Spleen (tissue), 11 donors: ENCODE results near the gene ATP5PF. TPM values are rescaled to one million over a fixed set of nuclear protein-coding genes. Genes with fewer than 3 reads are reported as not detected.
"Not testable (repeated sequence)": the region's sequence is repeated elsewhere in the genome, so short reads cannot be mapped to it uniquely, and the experiment has no call there.

Experiments
- DNase-seq: peaks from one replicate; pipeline ENCODE4 v3.0.0-alpha.2; 2020
- H3K27ac ChIP-seq, 8 donors: fragments of 200-600 bp; sonication (generic) in 7 of 8; 1 replicate in 4 of 8; 2 replicates in 4 of 8; pipeline versions ENCODE4 v1.5.0 to v1.8.0; 2016 to 2021; ENCODE audit warnings: inconsistent platforms in 4 of 8, mild to moderate bottlenecking in 4 of 8, moderate library complexity in 1 of 8
- H3K27me3 ChIP-seq, 7 donors: fragments of 200-600 bp; sonication (generic) in 6 of 7; replicated peaks in 1 of 7; 1 replicate in 4 of 7; 2 replicates in 3 of 7; pipeline versions ENCODE4 v1.5.0 to v1.8.0; 2016 to 2021; ENCODE audit warnings: inconsistent platforms in 3 of 7, mild to moderate bottlenecking in 1 of 7
- H3K36me3 ChIP-seq, 6 donors: fragments of 200-600 bp; sonication (generic) in 5 of 6; 1 replicate in 4 of 6; 2 replicates in 2 of 6; pipeline versions ENCODE4 v1.5.0 to v1.8.0; 2016 to 2021; ENCODE audit warnings: inconsistent platforms in 2 of 6
- H3K4me1 ChIP-seq, 6 donors: fragments of 200-600 bp; sonication (generic) in 5 of 6; 1 replicate in 3 of 6; 2 replicates in 3 of 6; pipeline versions ENCODE4 v1.5.0 to v1.8.0; 2016 to 2021; ENCODE audit warnings: inconsistent platforms in 3 of 6
- H3K4me3 ChIP-seq, 8 donors: fragments of 200-600 bp; sonication (generic) in 7 of 8; 1 replicate in 4 of 8; 2 replicates in 4 of 8; pipeline versions ENCODE4 v1.5.0 to v1.8.0; 2016 to 2021; ENCODE audit warnings: inconsistent platforms in 4 of 8, mild to moderate bottlenecking in 4 of 8, moderate library complexity in 2 of 8
- H3K9me3 ChIP-seq, 8 donors: fragments of 200-600 bp; sonication (generic) in 7 of 8; 1 replicate in 4 of 8; 2 replicates in 4 of 8; pipeline versions ENCODE4 v1.5.0 to v1.8.0; 2016 to 2021; ENCODE audit warnings: inconsistent platforms in 4 of 8
- POLR2A ChIP-seq, 3 donors: fragments of 450-650 bp; IDR thresholded peaks; one replicate each; pipeline ENCODE4 v1.5.1; 2017; ENCODE audit warnings: antibody characterized with exemption in 3 of 3, mild to moderate bottlenecking in 1 of 3
- POLR2AphosphoS5 ChIP-seq, 3 donors: sonication (generic); formaldehyde crosslinking; IDR thresholded peaks; one replicate each; pipeline ENCODE4 v1.5.1; 2017; ENCODE audit warnings: antibody characterized with exemption in 3 of 3
- WGBS, 5 donors: extraction: QIAGEN DNeasy Blood & Tissue Kit in 3 of 5; methylation state at CpG; one replicate each; pipeline versions ENCODE4 v1.1.5 to v1.1.7; 2013 to 2018; 5-methylcytosine and 5-hydroxymethylcytosine counted together
- intact Hi-C: fragments of 100-400 bp; cut with DNase I; formaldehyde crosslinking; loops from one replicate; pipeline ENCODE4 v1.15.0; 2023; ENCODE audit warnings: low total_unique reads
- polyA plus RNA-seq, 3 donors: library from polyadenylated mRNA; stranded (reverse); fragments of 200-250 nt; gene quantifications; one replicate each; pipeline ENCODE4 v1.2.1, GENCODE V29; 2013
- total RNA-seq, 7 donors: library from RNA; depleted of rRNA in 3 of 7; stranded (reverse); fragments of >200 nt in 3 of 7; fragmentation: NEBNext Ultra II Directional in 4 of 7; extraction: Animal tissue kit (Norgen Biotek cat#: 25700) in 4 of 7; gene quantifications; one replicate each; pipeline versions ENCODE4 v1.1.0 to v1.2.1, GENCODE V29; 2016 to 2021
- TF ChIP-seq, protein P1 (sequence below), 11 experiments: fragments of 200-600 bp in 7 of 11; fragments of 450-650 bp in 4 of 11; sonication (generic) in 4 of 11; IDR thresholded peaks in 8 of 11; conservative IDR thresholded peaks in 3 of 11; 1 replicate in 7 of 11; 2 replicates in 4 of 11; pipeline versions ENCODE4 v1.4.0 to v1.8.0; 2016 to 2021; ENCODE audit warnings: antibody characterized with exemption in 11 of 11, inconsistent platforms in 4 of 11, mild to moderate bottlenecking in 1 of 11
- donor health status: healthy with polysubstance abuse.
- donor health status: DM: no; HTN: no; CAD: no; lungs with moderate emphysema.
- donor health status: DM: no; HTN: no; CAD: no.
- donor health status: Bipolar disorder and iron deficiency.
- donor health status: healthy.
- donor health status: DM: no; HTN: no; CAD: no.
- donor health status: DM: yes; HTN: yes; CAD: no.

The ATP5PF gene
- total and polyA plus RNA-seq, 10 donors, result 53.1 to 252 (median 76.2) TPM

DNA sequence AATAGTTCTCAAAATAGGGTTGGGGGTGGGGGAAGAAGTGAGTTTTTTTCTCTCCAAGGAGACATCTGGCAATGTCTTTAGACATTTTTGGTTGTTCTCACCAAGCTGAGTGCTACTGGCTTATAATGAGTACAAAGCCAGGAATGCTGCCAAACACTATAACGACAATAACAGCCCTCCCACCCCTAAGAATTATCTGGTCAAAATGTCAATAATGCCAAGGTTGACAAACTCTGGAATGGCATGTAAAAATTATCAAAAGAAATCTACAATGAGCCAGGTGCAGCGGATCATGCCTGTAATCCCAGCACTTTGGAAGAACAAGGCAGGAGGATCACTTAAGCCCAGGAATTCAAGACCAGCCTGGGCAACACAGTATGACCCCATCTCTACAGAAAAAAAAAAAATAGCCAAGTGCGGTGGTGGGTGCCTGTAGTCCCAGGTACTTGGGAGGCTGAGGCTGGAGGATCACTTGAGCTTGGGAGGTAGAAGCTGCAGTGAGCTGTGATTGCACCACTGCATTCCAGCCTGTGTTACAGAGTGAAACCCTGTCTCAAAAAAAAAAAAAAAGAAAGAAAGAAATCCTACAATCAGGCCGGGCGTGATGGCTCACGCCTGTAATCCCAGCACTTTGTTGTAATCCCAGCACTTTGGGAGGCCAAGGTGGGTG, 2.5 kb downstream of the ATP5PF start:
- 85 to 93% (median 90%) methylated on average over 6 of the region's 6 CpGs for WGBS, 5 donors
- TF ChIP-seq POLR2AphosphoS5 (IDR thresholded peaks at IDR 0.05) (no peak), POLR2A (IDR thresholded peaks at IDR 0.05) (no peak)
- TF ChIP-seq, protein P1, sequence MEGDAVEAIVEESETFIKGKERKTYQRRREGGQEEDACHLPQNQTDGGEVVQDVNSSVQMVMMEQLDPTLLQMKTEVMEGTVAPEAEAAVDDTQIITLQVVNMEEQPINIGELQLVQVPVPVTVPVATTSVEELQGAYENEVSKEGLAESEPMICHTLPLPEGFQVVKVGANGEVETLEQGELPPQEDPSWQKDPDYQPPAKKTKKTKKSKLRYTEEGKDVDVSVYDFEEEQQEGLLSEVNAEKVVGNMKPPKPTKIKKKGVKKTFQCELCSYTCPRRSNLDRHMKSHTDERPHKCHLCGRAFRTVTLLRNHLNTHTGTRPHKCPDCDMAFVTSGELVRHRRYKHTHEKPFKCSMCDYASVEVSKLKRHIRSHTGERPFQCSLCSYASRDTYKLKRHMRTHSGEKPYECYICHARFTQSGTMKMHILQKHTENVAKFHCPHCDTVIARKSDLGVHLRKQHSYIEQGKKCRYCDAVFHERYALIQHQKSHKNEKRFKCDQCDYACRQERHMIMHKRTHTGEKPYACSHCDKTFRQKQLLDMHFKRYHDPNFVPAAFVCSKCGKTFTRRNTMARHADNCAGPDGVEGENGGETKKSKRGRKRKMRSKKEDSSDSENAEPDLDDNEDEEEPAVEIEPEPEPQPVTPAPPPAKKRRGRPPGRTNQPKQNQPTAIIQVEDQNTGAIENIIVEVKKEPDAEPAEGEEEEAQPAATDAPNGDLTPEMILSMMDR (IDR thresholded peaks at IDR 0.05 in 8 of 11, conservative IDR thresholded peaks at IDR 0.05 in 3 of 11), result no peak
- peaks cover 5 to 37% (median 27%) of the 10 kb centered on the region in 6 donors for H3K36me3 ChIP-seq
- H3K4me1 ChIP-seq, result peaks cover 22 to 63% (median 36%) of the 10 kb centered on the region in 6 donors
- no peak overlapping the region for H3K27ac ChIP-seq
- H3K27me3 ChIP-seq, result no peaks in the 10 kb centered on the region
- no peaks in the 10 kb centered on the region for H3K9me3 ChIP-seq
- DNase-seq, result no peak
- no peak overlapping the region for H3K4me3 ChIP-seq
- intact Hi-C loops, result no loop called here

DNA sequence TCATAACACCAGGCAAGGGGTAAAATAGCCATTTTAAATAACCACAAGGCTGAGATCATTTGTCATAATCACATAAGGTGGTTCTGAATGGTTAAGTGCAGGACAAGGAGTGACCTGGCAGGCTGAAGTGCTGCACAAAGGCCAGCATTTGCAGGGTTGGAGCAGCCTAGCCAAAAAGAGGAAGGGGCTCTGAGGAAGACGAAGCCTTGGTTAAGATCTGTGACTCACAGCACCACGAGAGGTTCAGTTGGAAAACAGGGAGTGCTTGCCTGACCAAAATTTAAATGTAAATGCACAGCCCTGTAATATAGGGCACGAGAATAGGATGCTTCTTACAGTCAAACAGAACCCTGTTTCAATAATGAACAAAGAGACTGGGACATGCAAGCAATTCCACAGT, 12.1 kb downstream of the ATP5PF start:
- Histone ChIP-seq H3K9me3 (no peaks in the 10 kb centered on the region), H3K27ac (no peak overlapping the region), H3K36me3 (peaks cover 2 to 77% (median 64%) of the 10 kb centered on the region in 6 donors), H3K27me3 (no peaks in the 10 kb centered on the region), H3K4me1 (peaks cover 0 to 6% (median 0%) of the 10 kb centered on the region in 6 donors), H3K4me3 (no peak overlapping the region)
- 51 to 71% (median 62%) methylated on average over 3 of the region's 3 CpGs for WGBS, 5 donors
- intact Hi-C loops, result no loop called here
- DNase-seq, result no peak
- TF ChIP-seq POLR2AphosphoS5 (IDR thresholded peaks at IDR 0.05) (no peak), POLR2A (IDR thresholded peaks at IDR 0.05) (no peak)
- TF ChIP-seq, protein P1 (IDR thresholded peaks at IDR 0.05 in 8 of 11, conservative IDR thresholded peaks at IDR 0.05 in 3 of 11), result no peak

DNA sequence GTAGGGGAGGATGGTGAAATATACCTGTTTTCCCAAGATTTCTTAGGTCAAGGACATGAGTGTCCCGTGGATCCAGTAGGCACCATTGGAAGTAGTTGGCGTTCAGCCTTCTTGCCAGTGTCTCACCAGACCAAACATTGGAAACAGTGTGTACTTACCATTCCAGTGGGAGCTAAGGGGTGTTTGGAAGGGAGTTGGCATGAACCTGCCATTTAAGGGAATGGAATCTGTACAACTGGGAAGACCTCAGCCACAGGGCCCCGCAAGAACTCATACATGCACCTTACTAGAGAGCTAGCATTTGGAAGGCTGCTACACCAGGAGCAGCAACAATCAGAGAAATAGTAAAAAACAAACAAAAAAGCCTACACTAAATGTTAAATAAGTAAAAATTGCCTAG, 12.7 kb downstream of the ATP5PF start:
- WGBS, 5 donors, result 92 to 99% (median 97%) methylated on average over 3 of the region's 3 CpGs
- H3K36me3 ChIP-seq, result peaks cover 2 to 71% (median 59%) of the 10 kb centered on the region in 6 donors
- no peak for TF ChIP-seq POLR2AphosphoS5 (IDR thresholded peaks at IDR 0.05)
- TF ChIP-seq, protein P1 (IDR thresholded peaks at IDR 0.05 in 8 of 11, conservative IDR thresholded peaks at IDR 0.05 in 3 of 11), result no peak
- no peak for TF ChIP-seq POLR2A (IDR thresholded peaks at IDR 0.05)

DNA sequence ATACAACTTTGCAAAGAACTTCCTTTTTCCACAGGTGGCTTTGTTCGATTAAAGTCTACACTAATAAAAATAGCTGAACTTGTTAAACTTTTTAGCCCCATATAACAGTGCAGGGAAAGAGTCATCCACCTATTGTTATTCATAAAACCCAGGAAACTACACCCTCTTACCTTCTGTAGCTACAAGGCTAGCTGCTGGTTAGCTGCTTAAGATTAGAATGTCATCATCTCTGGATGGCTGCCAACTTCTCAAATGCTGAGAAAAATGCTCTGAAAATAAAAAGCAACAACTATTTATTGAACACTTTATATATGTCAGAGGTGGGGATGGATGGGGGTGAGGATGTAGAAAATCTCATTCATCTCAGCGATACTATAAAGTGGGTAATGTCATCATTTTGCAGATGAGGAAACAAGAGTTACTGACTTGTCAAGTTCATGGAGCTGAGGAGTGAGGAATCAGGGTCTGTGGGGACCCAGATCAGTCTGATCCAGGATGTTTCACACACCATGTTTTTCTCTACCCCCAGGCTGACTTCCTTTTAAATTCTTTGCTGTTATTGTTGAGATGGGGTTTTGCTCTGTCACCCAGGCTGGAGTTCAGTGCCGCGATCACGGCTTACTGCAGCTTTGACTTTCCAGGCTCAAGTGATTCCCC, 17.1 kb downstream of the ATP5PF start:
- no peak overlapping the region for H3K4me3 ChIP-seq
- TF ChIP-seq, protein P1 (IDR thresholded peaks at IDR 0.05 in 8 of 11, conservative IDR thresholded peaks at IDR 0.05 in 3 of 11), result no peak
- TF ChIP-seq POLR2AphosphoS5 (IDR thresholded peaks at IDR 0.05), result no peak
- TF ChIP-seq POLR2A (IDR thresholded peaks at IDR 0.05), result no peak
- no peak overlapping the region for H3K27ac ChIP-seq
- H3K27me3 ChIP-seq, result no peaks in the 10 kb centered on the region
- DNase-seq, result no peak
- intact Hi-C loops, result no loop called here
- 70 to 75% (median 71%) methylated on average over 5 of the region's 5 CpGs for WGBS, 5 donors
- H3K36me3 ChIP-seq, result peaks cover 0 to 40% (median 18%) of the 10 kb centered on the region in 6 donors
- no peaks in the 10 kb centered on the region for H3K9me3 ChIP-seq
- H3K4me1 ChIP-seq, result no peaks in the 10 kb centered on the region

More for the DNA sequence above, 12.7 kb downstream of the ATP5PF start:
- H3K27me3 ChIP-seq, result no peaks in the 10 kb centered on the region
- DNase-seq, result no peak
- no peak overlapping the region for H3K27ac ChIP-seq
- H3K4me1 ChIP-seq, result peaks cover 0 to 2% (median 0%) of the 10 kb centered on the region in 6 donors
- no peak overlapping the region for H3K4me3 ChIP-seq
- intact Hi-C loops, result no loop called here
- no peaks in the 10 kb centered on the region for H3K9me3 ChIP-seq

DNA sequence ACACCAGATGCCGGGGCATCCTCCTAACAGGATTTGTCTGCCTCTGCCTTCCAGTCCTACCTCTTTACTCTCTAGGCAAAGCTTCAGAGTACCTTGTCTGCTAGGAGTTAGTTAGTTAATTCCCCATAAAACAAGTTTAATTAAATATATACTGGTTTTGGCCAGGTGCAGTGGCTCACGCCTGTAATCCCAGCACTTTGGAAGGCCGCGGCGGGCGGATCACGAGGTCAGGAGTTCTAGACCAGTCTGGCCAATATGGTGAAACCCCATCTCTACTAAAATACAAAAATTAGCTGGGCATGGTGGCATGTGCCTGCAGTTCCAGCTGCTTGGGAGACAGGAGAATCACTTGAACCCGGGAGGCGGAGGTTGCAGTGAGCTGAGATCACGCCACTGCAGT, 20.6 kb downstream of the ATP5PF start:
- H3K27me3 ChIP-seq, intact Hi-C loops, H3K4me3 ChIP-seq, H3K9me3 ChIP-seq, H3K27ac ChIP-seq, H3K4me1 ChIP-seq, DNase-seq: not testable (repeated sequence)
- 96 to 99% (median 98%) methylated on average over 10 of the region's 10 CpGs for WGBS, 5 donors
- H3K36me3 ChIP-seq, result peaks cover 0 to 13% (median 2%) of the 10 kb centered on the region in 6 donors
